Body of pancreas (tissue), 4 donors: Measurements from ENCODE around the gene SMARCB1. TPM values are rescaled to one million over a fixed set of nuclear protein-coding genes. Genes with fewer than 3 reads are reported as not detected.

Source experiments
- ATAC-seq: fragments of 150-250 bp; one replicate; pipeline ENCODE4 v1.9.1; 2016
- DNase-seq, 4 donors: peaks; one replicate each; pipeline ENCODE4 v3.0.0-alpha.2; 2019
- H3K27ac ChIP-seq, 4 donors: fragments of 200-600 bp; sonication (generic); 1 replicate in 3 of 4; 2 replicates in 1 of 4; pipeline versions ENCODE4 v1.5.1 to v1.6.1; 2016 to 2019; ENCODE audit warnings: mild to moderate bottlenecking in 1 of 4, mixed read lengths in 1 of 4, moderate library complexity in 1 of 4
- H3K27me3 ChIP-seq, 2 donors: fragments of 200-600 bp; sonication (generic); one replicate each; pipeline ENCODE4 v1.6.0; 2016; ENCODE audit warnings: mild to moderate bottlenecking in 1 of 2
- H3K36me3 ChIP-seq, 2 donors: fragments of 200-600 bp; sonication (generic); replicated peaks in 1 of 2; 2 replicates each; pipeline ENCODE4 v1.5.1; 2016; ENCODE audit warnings: low read depth in 2 of 2; ENCODE audit not compliant: insufficient read depth in 1 of 2
- H3K4me1 ChIP-seq: fragments of 200-600 bp; sonication (generic); one replicate; pipeline ENCODE4 v1.6.0; 2016
- H3K4me3 ChIP-seq, 2 donors: fragments of 200-600 bp; sonication (generic); 1 replicate in 1 of 2; 2 replicates in 1 of 2; pipeline ENCODE4 v1.5.1; 2016 to 2019
- H3K9me3 ChIP-seq, 3 donors: fragments of 200-600 bp; sonication (generic); 1 replicate in 2 of 3; 2 replicates in 1 of 3; pipeline ENCODE4 v1.5.1; 2016
- CTCF ChIP-seq, 7 experiments: fragments of 450-650 bp in 4 of 7; fragments of 200-600 bp in 3 of 7; sonication (generic) in 3 of 7; IDR thresholded peaks; one replicate each; pipeline ENCODE4 v1.5.1; 2016 to 2019; ENCODE audit warnings: antibody characterized with exemption in 7 of 7
- POLR2A ChIP-seq, 3 donors: fragments of 450-650 bp; IDR thresholded peaks; one replicate each; pipeline ENCODE4 v1.6.1; 2016; ENCODE audit warnings: antibody characterized with exemption in 3 of 3, mild to moderate bottlenecking in 2 of 3
- WGBS, 2 donors: methylation state at CpG; one replicate each; pipeline ENCODE4 v1.1.5; 2017; 5-methylcytosine and 5-hydroxymethylcytosine counted together
- intact Hi-C: fragments of 100-400 bp; cut with DNase I; formaldehyde crosslinking; loops from one replicate; pipeline ENCODE4 v1.15.1; 2023
- total RNA-seq, 2 donors: library from RNA; depleted of rRNA; stranded (reverse); fragments of >200 nt; gene quantifications; one replicate each; pipeline ENCODE4 v1.1.0, GENCODE V29; 2016

The SMARCB1 gene
- total RNA-seq, 2 donors from 2014 or later = 40.2 to 119 TPM

- 88 to 93% methylated on average over 13 to 16 of the region's 16 CpGs for WGBS, 2 donors
- peak in 1 of 4 donors; percentile 9 for DNase-seq
- intact Hi-C loops = no loop called here
- H3K27me3 ChIP-seq = no peaks in the 10 kb centered on the region
- no peak for ATAC-seq
- peaks cover 0 to 9% of the 10 kb centered on the region in 2 donors for H3K36me3 ChIP-seq
- TF ChIP-seq POLR2A (IDR thresholded peaks at IDR 0.05) (no peak), CTCF (IDR thresholded peaks at IDR 0.05) (no peak)
- peak overlapping the region in 1 of 4 donors; percentile 16 for H3K27ac ChIP-seq
- H3K4me3 ChIP-seq = no peak overlapping the region
- H3K9me3 ChIP-seq = no peaks in the 10 kb centered on the region
- peaks cover 43% of the 10 kb centered on the region for H3K4me1 ChIP-seq
Observed at GRCh38 chr22:23833017-23833751, 46.4 kb downstream of the SMARCB1 start.

GRCh38 chr22:23833911-23834317, 47.1 kb downstream of the SMARCB1 start:
- Histone ChIP-seq H3K27ac (peak overlapping the region in 1 of 4 donors; percentile 11), H3K27me3 (no peaks in the 10 kb centered on the region), H3K4me1 (peaks cover 48% of the 10 kb centered on the region), H3K4me3 (no peak overlapping the region), H3K36me3 (peaks cover 0 to 9% of the 10 kb centered on the region in 2 donors), H3K9me3 (no peaks in the 10 kb centered on the region)
- 75% methylated on average over 13 of the region's 13 CpGs; no CpG with 5 or more reads in 1 of the 2 donors for WGBS, 2 donors
- ATAC-seq = no peak
- peak in 2 of 4 donors; percentile 29 to 32 for DNase-seq
- intact Hi-C loops = no loop called here
- TF ChIP-seq CTCF (IDR thresholded peaks at IDR 0.05) (no peak), POLR2A (IDR thresholded peaks at IDR 0.05) (no peak)

- WGBS, 2 donors = 90 to 98% methylated on average over 3 of the region's 3 CpGs
- no peaks in the 10 kb centered on the region for H3K27me3 ChIP-seq
- H3K27ac ChIP-seq = peak overlapping the region; percentile 52 to 67 (median 58)
- no peak overlapping the region for H3K4me3 ChIP-seq
- DNase-seq = no peak
- no peak for TF ChIP-seq CTCF (IDR thresholded peaks at IDR 0.05)
- TF ChIP-seq POLR2A (IDR thresholded peaks at IDR 0.05) = no peak
- H3K4me1 ChIP-seq = peaks cover 53% of the 10 kb centered on the region
- intact Hi-C loops = no loop called here
- no peaks in the 10 kb centered on the region for H3K9me3 ChIP-seq
- peaks cover 0 to 9% of the 10 kb centered on the region in 2 donors for H3K36me3 ChIP-seq
- ATAC-seq = no peak
Observed at GRCh38 chr22:23834406-23834792, 47.6 kb downstream of the SMARCB1 start.

- DNase-seq (peak; percentile 53 to 80 (median 72)), ATAC-seq (no peak)
- intact Hi-C loops = no loop called here
- TF ChIP-seq CTCF (IDR thresholded peaks at IDR 0.05) (no peak), POLR2A (IDR thresholded peaks at IDR 0.05) (no peak)
- 33 to 47% methylated on average over 1 to 10 of the region's 10 CpGs for WGBS, 2 donors
- H3K36me3 ChIP-seq = peaks cover 0 to 6% of the 10 kb centered on the region in 2 donors
- H3K9me3 ChIP-seq = no peaks in the 10 kb centered on the region
- no peak overlapping the region for H3K4me3 ChIP-seq
- peaks cover 57% of the 10 kb centered on the region for H3K4me1 ChIP-seq
- no peaks in the 10 kb centered on the region for H3K27me3 ChIP-seq
- H3K27ac ChIP-seq = peak overlapping the region; percentile 52 to 67 (median 58)
Observed at GRCh38 chr22:23834793-23835483, 48.2 kb downstream of the SMARCB1 start.
